Thyroid gland (tissue), 4 donors: ENCODE results near the gene OR1N2.

Experiments
- CTCF ChIP-seq, 6 experiments: fragments of 200-600 bp in 3 of 6; fragments of 450-650 bp in 3 of 6; sonication (generic) in 3 of 6; IDR thresholded peaks; one replicate each; pipeline ENCODE4 v1.5.1; 2016 to 2019; ENCODE audit warnings: antibody characterized with exemption in 6 of 6, mild to moderate bottlenecking in 2 of 6, inconsistent platforms in 1 of 6, moderate library complexity in 1 of 6
- POLR2A ChIP-seq, 2 donors: fragments of 450-650 bp; IDR thresholded peaks; one replicate each; pipeline ENCODE4 v1.6.1; 2017; ENCODE audit warnings: antibody characterized with exemption in 2 of 2, mild to moderate bottlenecking in 2 of 2, moderate library complexity in 1 of 2

DNA sequence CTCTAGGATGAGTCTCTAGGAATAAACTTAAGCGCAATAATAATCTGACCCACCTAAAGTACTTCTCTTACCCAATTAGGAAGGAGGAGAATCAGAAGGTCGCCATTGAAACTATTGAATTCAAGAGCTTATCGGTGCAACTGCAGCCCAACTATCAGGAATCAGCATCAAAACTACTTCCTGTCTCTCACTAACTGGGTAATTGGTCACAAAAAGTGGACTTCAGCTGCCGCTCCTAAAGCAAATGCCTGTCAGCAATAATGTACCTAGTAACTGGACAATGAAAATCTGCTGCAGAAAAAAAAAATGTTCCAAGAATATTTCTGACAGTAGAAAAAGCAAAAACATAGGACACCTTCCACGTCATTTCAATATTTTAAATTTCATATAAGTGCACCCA is 27.0 kb downstream of the OR1N2 start:
- no peak for TF ChIP-seq POLR2A (IDR thresholded peaks at IDR 0.05)
- no peak for TF ChIP-seq CTCF (IDR thresholded peaks at IDR 0.05)
